HEK293 (cell line): ENCODE measurements around the gene GSK3B.

Experiments used
- CTCF ChIA-PET: fragments of 350-600 bp; formaldehyde crosslinking; extraction: SDS; loops from one replicate; lab custom pipeline; 2021; ENCODE audit warnings: antibody characterized with exemption; lab: Yijun Ruan, JAX
- POLR2A ChIA-PET: fragments of 300-600 bp; formaldehyde crosslinking; extraction: SDS; loops from one replicate; lab custom pipeline; 2020; ENCODE audit warnings: antibody characterized with exemption, inconsistent platforms; lab: Yijun Ruan, JAX
- H3K27ac ChIP-seq: fragments of 200-500 bp; sonication (Bioruptor generic); 2 replicates; pipeline ENCODE4 v1.5.1; 2014; ENCODE audit warnings: low read depth, low read length, control low read depth, inconsistent platforms; ENCODE audit errors: extremely low read depth
- H3K36me3 ChIP-seq, 2 experiments: fragments of 200-500 bp in 1 of 2; sonication (Bioruptor generic) in 1 of 2; 1 replicate in 1 of 2; 2 replicates in 1 of 2; pipeline ENCODE4 v1.5.1; 2014 to 2017; ENCODE audit warnings: inconsistent platforms in 2 of 2, low read length in 2 of 2; ENCODE audit not compliant: control insufficient read depth in 2 of 2, insufficient read depth in 1 of 2
- H3K4me1 ChIP-seq: fragments of 200-500 bp; sonication (Bioruptor generic); 2 replicates; pipeline ENCODE4 v1.5.1; 2014; ENCODE audit warnings: mild to moderate bottlenecking, low read length, inconsistent platforms; ENCODE audit not compliant: control insufficient read depth, insufficient read depth
- H3K4me3 ChIP-seq: 2 replicates; pipeline ENCODE4 v1.5.1; 2011; ENCODE audit warnings: low read depth, mild to moderate bottlenecking, control low read depth, low read length, moderate library complexity
- H3K9me3 ChIP-seq: fragments of 200-500 bp; sonication (Bioruptor generic); 2 replicates; pipeline ENCODE4 v1.5.1; 2014; ENCODE audit warnings: low read depth, low read length, inconsistent platforms; ENCODE audit not compliant: control insufficient read depth, insufficient read depth
- GLI4 ChIP-seq: fragments of 450-650 bp; formaldehyde crosslinking; IDR thresholded peaks from 2 replicates; pipeline ENCODE4 v1.5.1; 2016; ENCODE audit warnings: missing biosample characterization, missing genetic modification characterization
- ZNF140 ChIP-seq: fragments of 450-650 bp; formaldehyde crosslinking; IDR thresholded peaks from 2 replicates; pipeline ENCODE4 v1.5.1; 2016; ENCODE audit warnings: missing biosample characterization, missing genetic modification characterization
- ZNF157 ChIP-seq: fragments of 450-650 bp; formaldehyde crosslinking; IDR thresholded peaks from 2 replicates; pipeline ENCODE4 v1.5.1; 2016; ENCODE audit warnings: missing biosample characterization, missing genetic modification characterization
- ZNF174 ChIP-seq: fragments of 450-650 bp; formaldehyde crosslinking; IDR thresholded peaks from 2 replicates; pipeline ENCODE4 v1.5.0; 2017; ENCODE audit warnings: missing biosample characterization, mild to moderate bottlenecking, missing genetic modification characterization
- ZNF274 ChIP-seq, 2 experiments: fragments of 200-500 bp in 1 of 2; fragments of 450-650 bp in 1 of 2; sonication (Bioruptor generic) in 1 of 2; formaldehyde crosslinking in 1 of 2; IDR thresholded peaks; 2 replicates each; pipeline versions ENCODE4 v1.5.1 to v1.6.1; 2014 to 2016; ENCODE audit warnings: borderline replicate concordance in 1 of 2, inconsistent platforms in 1 of 2, low read length in 1 of 2, missing biosample characterization in 1 of 2, missing genetic modification characterization in 1 of 2
- ZNF335 ChIP-seq: fragments of 450-650 bp; formaldehyde crosslinking; conservative IDR thresholded peaks from 2 replicates; pipeline ENCODE4 v1.5.1; 2016; ENCODE audit warnings: missing biosample characterization, missing genetic modification characterization
- ZNF473 ChIP-seq: fragments of 450-650 bp; formaldehyde crosslinking; IDR thresholded peaks from 2 replicates; pipeline ENCODE4 v1.5.1; 2017; ENCODE audit warnings: missing biosample characterization, missing genetic modification characterization
- ZNF555 ChIP-seq: fragments of 450-650 bp; formaldehyde crosslinking; conservative IDR thresholded peaks from 2 replicates; pipeline ENCODE4 v1.5.1; 2017; ENCODE audit warnings: missing biosample characterization, mild to moderate bottlenecking, missing genetic modification characterization, inconsistent platforms
- ZNF571 ChIP-seq: fragments of 450-650 bp; formaldehyde crosslinking; IDR thresholded peaks from 2 replicates; pipeline ENCODE4 v1.5.0; 2017; ENCODE audit warnings: missing biosample characterization, missing genetic modification characterization
- ZNF596 ChIP-seq: fragments of 450-650 bp; IDR thresholded peaks from 2 replicates; pipeline ENCODE4 v1.5.0; 2018; ENCODE audit warnings: missing biosample characterization, mild to moderate bottlenecking, missing genetic modification characterization, moderate library complexity
- ZNF624 ChIP-seq: fragments of 450-650 bp; formaldehyde crosslinking; IDR thresholded peaks from 2 replicates; pipeline ENCODE4 v1.5.1; 2017; ENCODE audit warnings: missing biosample characterization, missing genetic modification characterization
- ZNF843 ChIP-seq: fragments of 450-650 bp; formaldehyde crosslinking; IDR thresholded peaks from 2 replicates; pipeline ENCODE4 v1.5.1; 2016; ENCODE audit warnings: missing biosample characterization, missing genetic modification characterization
- TF ChIP-seq, protein P1 (sequence below): fragments of 450-650 bp; formaldehyde crosslinking; IDR thresholded peaks from 2 replicates; pipeline ENCODE4; 2016; ENCODE audit warnings: missing biosample characterization, missing genetic modification characterization
- TF ChIP-seq, protein P2 (sequence below): fragments of 450-650 bp; formaldehyde crosslinking; IDR thresholded peaks from 2 replicates; pipeline ENCODE4 v1.5.1; 2017; ENCODE audit warnings: missing biosample characterization, missing genetic modification characterization
- TF ChIP-seq, protein P3 (sequence below): fragments of 450-650 bp; formaldehyde crosslinking; IDR thresholded peaks from 2 replicates; pipeline ENCODE4 v1.5.1; 2016; ENCODE audit warnings: missing biosample characterization, missing genetic modification characterization
- TF ChIP-seq, protein P4 (sequence below): fragments of 450-650 bp; formaldehyde crosslinking; optimal IDR thresholded peaks from 2 replicates; pipeline ENCODE3; 2016; ENCODE audit warnings: missing biosample characterization, mild to moderate bottlenecking, missing genetic modification characterization

Gene GSK3B

DNA sequence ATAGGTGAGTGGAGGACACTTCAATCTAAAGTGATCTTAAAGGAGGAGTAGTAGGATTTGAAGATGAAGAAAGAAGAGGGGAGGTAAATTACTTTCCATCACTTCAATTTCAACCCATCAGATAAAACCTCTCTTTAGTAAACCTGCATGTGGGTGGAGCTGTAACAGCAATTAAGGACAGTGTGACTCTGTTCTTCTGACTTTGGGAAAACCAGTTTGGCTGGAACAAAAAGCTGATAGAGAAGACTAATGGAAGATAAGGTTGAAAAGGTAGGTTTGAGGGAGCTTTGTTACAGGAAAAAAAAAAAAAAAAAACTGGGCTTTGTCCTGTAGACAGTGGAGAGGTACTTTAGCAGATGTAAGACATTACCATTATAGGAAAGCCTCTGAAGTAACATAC is 4.5 kb upstream of the GSK3B start:
- no peak overlapping the region for H3K4me3 ChIP-seq
- TF ChIP-seq GLI4 (no peak), ZNF140 (tag by site-specific recombination) (no peak), ZNF473 (tag by site-specific recombination) (no peak), ZNF624 (no peak), ZNF174 (tag by site-specific recombination) (no peak), ZNF157 (tag by site-specific recombination) (no peak), ZNF843 (tag by site-specific recombination) (no peak), ZNF555 (tag by site-specific recombination) (no peak), ZNF274 (IDR thresholded peaks at IDR 0.05; ENCODE audit: low read length) (no peak), ZNF274 (tag by site-specific recombination; IDR thresholded peaks at IDR 0.05; ENCODE audit: borderline replicate concordance) (no peak)
- TF ChIP-seq, protein P1, sequence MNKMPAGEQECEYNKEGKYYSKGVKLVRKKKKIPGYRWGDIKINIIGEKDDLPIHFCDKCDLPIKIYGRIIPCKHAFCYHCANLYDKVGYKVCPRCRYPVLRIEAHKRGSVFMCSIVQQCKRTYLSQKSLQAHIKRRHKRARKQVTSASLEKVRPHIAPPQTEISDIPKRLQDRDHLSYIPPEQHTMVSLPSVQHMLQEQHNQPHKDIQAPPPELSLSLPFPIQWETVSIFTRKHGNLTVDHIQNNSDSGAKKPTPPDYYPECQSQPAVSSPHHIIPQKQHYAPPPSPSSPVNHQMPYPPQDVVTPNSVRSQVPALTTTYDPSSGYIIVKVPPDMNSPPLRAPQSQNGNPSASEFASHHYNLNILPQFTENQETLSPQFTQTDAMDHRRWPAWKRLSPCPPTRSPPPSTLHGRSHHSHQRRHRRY (tag by site-specific recombination) = no peak
- TF ChIP-seq, protein P2, sequence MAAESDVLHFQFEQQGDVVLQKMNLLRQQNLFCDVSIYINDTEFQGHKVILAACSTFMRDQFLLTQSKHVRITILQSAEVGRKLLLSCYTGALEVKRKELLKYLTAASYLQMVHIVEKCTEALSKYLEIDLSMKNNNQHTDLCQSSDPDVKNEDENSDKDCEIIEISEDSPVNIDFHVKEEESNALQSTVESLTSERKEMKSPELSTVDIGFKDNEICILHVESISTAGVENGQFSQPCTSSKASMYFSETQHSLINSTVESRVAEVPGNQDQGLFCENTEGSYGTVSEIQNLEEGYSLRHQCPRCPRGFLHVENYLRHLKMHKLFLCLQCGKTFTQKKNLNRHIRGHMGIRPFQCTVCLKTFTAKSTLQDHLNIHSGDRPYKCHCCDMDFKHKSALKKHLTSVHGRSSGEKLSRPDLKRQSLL = no peak
- TF ChIP-seq, protein P3, sequence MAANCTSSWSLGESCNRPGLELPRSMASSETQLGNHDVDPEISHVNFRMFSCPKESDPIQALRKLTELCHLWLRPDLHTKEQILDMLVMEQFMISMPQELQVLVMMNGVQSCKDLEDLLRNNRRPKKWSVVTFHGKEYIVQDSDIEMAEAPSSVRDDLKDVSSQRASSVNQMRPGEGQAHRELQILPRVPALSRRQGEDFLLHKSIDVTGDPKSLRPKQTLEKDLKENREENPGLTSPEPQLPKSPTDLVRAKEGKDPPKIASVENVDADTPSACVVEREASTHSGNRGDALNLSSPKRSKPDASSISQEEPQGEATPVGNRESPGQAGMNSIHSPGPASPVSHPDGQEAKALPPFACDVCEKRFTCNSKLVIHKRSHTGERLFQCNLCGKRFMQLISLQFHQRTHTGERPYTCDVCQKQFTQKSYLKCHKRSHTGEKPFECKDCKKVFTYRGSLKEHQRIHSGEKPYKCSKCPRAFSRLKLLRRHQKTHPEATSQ (tag by site-specific recombination) = no peak
- CTCF ChIA-PET = interaction anchor here (0.6 kb wide), 1 partner anchor 20 kb away, joined by 4 read pairs; no protein-coding TSS in a partner anchor
- no peaks in the 10 kb centered on the region; the same call in 1 of the 2 replicates for H3K4me1 ChIP-seq
- no peaks in the 10 kb centered on the region for H3K9me3 ChIP-seq
- no peak overlapping the region for H3K27ac ChIP-seq
- POLR2A ChIA-PET = no interaction called here
- H3K36me3 ChIP-seq = peaks cover 9 to 12% of the 10 kb centered on the region in 2 experiments; a peak in 2 of 3 replicates

DNA sequence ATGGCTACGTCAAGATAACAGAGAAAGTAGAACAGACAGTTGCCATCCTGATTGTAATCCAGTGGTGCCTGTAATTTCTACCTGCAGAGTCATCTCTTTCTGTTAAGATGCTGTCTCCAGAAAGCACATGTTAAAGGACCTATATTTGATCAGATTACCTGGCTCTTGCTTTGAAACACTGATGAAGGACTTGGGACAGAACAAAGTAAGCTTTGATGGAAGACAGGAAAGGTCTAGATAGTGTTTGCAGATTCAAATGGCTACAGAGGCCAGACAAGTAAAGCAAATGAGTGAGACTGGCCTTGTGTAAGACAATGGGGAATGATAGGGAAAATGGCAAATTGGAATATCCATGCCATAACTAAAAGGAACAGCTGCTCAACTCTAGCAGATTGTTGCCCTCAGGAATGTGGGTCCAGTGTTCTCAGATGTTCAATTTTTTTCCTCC is 1.8 kb upstream of the GSK3B start:
- Histone ChIP-seq H3K27ac (peak overlapping the region; percentile 99), H3K36me3 (peaks cover 9 to 12% of the 10 kb centered on the region in 2 experiments; a peak in 2 of 3 replicates), H3K9me3 (no peaks in the 10 kb centered on the region), H3K4me1 (no peaks in the 10 kb centered on the region; the same call in 1 of the 2 replicates), H3K4me3 (peak overlapping the region; percentile 69)
- POLR2A ChIA-PET = interaction anchor here (0.6 to 3.4 kb wide), 21 partner anchors 10 to 633 kb away, joined by 3 to 30 read pairs (median 4); partner anchors contain the start of genes LRRC58, NDUFB4, TIMMDC1 and TMEM39A
- TF ChIP-seq ZNF335 (tag by site-specific recombination) (no peak), ZNF571 (no peak), ZNF596 (no peak), GLI4 (no peak)
- TF ChIP-seq, protein P4, sequence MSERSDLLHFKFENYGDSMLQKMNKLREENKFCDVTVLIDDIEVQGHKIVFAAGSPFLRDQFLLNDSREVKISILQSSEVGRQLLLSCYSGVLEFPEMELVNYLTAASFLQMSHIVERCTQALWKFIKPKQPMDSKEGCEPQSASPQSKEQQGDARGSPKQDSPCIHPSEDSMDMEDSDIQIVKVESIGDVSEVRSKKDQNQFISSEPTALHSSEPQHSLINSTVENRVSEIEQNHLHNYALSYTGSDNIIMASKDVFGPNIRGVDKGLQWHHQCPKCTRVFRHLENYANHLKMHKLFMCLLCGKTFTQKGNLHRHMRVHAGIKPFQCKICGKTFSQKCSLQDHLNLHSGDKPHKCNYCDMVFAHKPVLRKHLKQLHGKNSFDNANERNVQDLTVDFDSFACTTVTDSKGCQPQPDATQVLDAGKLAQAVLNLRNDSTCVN (tag by site-specific recombination) = no peak
- CTCF ChIA-PET = interaction anchor here (0.7 to 0.9 kb wide), 2 partner anchors 11 to 87 kb away, joined by 3 read pairs; no protein-coding TSS in a partner anchor
